Colonic mucosa (tissue), 4 donors: ENCODE measurements around the gene AMZ1. TPM values are rescaled to one million over a fixed set of nuclear protein-coding genes. Genes with fewer than 3 reads are reported as not detected.

Experiments used
- DNase-seq: peaks from one replicate; pipeline ENCODE4 v3.0.0-alpha.2; 2020
- H3K27ac ChIP-seq: fragments of 200-600 bp; one replicate; pipeline ENCODE4 v1.8.0; 2021
- H3K27me3 ChIP-seq: fragments of 200-600 bp; one replicate; pipeline ENCODE4 v1.8.0; 2021
- H3K36me3 ChIP-seq: fragments of 200-600 bp; one replicate; pipeline ENCODE4 v1.8.0; 2021
- H3K4me1 ChIP-seq: fragments of 200-600 bp; one replicate; pipeline ENCODE4 v1.8.0; 2021; ENCODE audit warnings: mild to moderate bottlenecking
- H3K4me3 ChIP-seq: fragments of 200-600 bp; one replicate; pipeline ENCODE4 v1.8.0; 2021
- H3K9ac ChIP-seq, 2 donors: one replicate each; pipeline ENCODE4 v1.7.0; 2013; ENCODE audit warnings: control low read depth in 2 of 2, low read depth in 2 of 2, low read length in 2 of 2
- H3K9me3 ChIP-seq: fragments of 200-600 bp; one replicate; pipeline ENCODE4 v1.8.0; 2021
- CTCF ChIP-seq: fragments of 200-600 bp; IDR thresholded peaks from one replicate; pipeline ENCODE4 v1.8.0; 2022; ENCODE audit warnings: antibody characterized with exemption, mild to moderate bottlenecking
- intact Hi-C: fragments of 100-400 bp; cut with DNase I; formaldehyde crosslinking; loops from one replicate; pipeline ENCODE4 v1.14.1; 2022
- total RNA-seq, 2 donors: library from RNA; stranded (reverse); fragmentation: NEBNext Ultra II Directional in 1 of 2; extraction: Animal tissue kit (Norgen Biotek cat#: 25700) in 1 of 2; gene quantifications; one replicate each; pipeline ENCODE4 v1.2.1, GENCODE V29; 2021
- donor health status: healthy.
- donor health status: DM: no; HTN: no; CAD: no.
- donor health status: DM: no; HTN: no; CAD: no.

AMZ1 gene
- total RNA-seq, 2 donors from 2014 or later: 0.08 TPM; not detected in 1

DNA sequence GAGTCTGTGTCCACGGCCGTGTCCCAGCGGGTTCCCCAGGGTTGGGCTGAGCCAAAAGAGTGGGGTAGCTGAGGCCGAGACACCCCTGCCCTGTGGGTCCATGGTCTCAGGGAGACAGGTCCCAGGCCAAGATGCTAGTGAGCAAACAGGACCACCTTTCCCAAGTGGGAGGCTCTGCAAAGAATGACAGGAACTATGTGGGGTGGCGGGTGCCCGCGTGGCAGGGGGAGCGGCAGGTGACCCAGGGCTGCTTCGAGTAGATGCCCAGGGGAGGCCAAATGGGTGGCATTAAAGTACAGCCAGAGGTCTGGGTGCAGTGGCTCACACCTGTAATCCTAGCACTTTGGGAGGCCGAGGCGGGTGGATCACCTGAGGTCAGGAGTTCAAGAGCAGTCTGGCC is 38.0 kb upstream of the AMZ1 start:
- H3K4me1 ChIP-seq: no peaks in the 10 kb centered on the region
- no peaks in the 10 kb centered on the region for H3K36me3 ChIP-seq
- no peak overlapping the region for H3K9ac ChIP-seq
- no peak overlapping the region for H3K27ac ChIP-seq
- intact Hi-C loops: no loop called here
- H3K9me3 ChIP-seq: no peaks in the 10 kb centered on the region
- DNase-seq: no peak
- no peak for TF ChIP-seq CTCF
- no peaks in the 10 kb centered on the region for H3K27me3 ChIP-seq
- no peak overlapping the region for H3K4me3 ChIP-seq

- DNase-seq: no peak
- no peaks in the 10 kb centered on the region for H3K9me3 ChIP-seq
Measured at GRCh38 chr7:2650451-2650850, 37.6 kb upstream of the AMZ1 start.

DNA sequence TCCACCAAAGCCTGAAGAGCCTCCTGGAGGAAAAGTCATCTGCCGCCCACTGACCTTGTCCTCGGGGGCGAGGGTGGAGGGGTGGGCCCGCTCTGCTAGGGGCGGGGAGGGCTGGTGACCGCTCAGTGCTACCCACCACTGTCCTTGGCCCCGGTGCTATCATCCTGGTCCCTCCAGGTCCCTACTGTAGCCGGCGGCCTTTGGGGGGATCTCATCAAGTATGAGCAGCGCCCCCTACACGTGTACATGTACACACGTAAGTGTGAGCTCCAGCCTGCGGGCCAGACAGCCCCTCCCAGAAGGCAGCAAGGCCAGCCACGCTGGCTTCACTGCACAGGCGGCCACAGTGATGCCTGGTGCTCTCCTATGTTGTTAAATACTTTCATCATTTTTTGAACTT is 36.7 kb upstream of the AMZ1 start:
- no peak for TF ChIP-seq CTCF
- H3K36me3 ChIP-seq: no peaks in the 10 kb centered on the region
- no peak overlapping the region for H3K27ac ChIP-seq
- H3K27me3 ChIP-seq: no peaks in the 10 kb centered on the region
- DNase-seq: no peak
- no peak overlapping the region for H3K4me3 ChIP-seq
- H3K9ac ChIP-seq: no peak overlapping the region
- intact Hi-C loops: no loop called here
- H3K9me3 ChIP-seq: no peaks in the 10 kb centered on the region
- no peaks in the 10 kb centered on the region for H3K4me1 ChIP-seq

More at GRCh38 chr7:2650451-2650850, 37.6 kb upstream of the AMZ1 start:
- Histone ChIP-seq H3K36me3 (no peaks in the 10 kb centered on the region), H3K27ac (no peak overlapping the region), H3K9ac (no peak overlapping the region), H3K4me1 (no peaks in the 10 kb centered on the region), H3K4me3 (no peak overlapping the region), H3K27me3 (no peaks in the 10 kb centered on the region)
- intact Hi-C loops: no loop called here
- no peak for TF ChIP-seq CTCF

DNA sequence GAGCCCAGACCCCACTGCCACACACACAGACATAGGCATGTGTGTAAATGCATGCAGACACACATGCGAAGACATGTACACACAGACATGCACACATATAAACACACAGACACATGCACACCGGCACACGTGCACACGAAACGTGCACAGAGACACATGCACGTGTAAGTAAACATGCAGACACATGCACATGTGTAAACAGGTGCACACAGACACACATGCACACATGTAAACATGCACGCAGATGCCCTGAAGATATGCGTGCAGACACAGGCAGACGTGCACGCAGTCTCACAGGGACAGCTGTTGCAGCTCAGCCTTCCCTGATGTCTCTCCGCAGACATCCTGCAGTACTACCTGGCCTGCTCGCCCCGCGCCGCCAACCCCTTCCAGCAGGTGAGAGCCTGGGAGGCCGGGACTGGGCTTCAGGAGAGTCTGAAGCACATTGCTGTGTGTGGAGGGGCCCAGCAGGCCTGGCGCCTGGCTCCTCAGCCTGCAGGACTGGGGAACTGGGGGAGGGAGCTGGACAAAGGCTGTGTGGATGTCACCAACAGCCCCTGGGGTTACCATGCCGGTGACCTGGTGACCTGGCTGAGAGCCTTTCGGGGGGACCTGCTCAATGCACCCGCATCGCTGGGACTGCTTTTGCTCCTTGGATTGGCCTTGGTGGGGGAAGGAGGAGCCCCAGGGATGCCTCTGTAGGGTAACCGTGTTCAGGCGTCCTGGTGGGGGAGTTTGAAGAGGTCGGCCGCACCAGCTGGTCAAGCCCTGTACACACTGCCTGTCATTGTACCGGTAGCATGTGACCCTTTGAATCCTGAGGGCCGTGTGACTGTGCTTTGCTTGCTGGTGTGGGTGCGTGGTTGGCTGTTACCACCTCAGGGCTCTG is 35.9 kb upstream of the AMZ1 start:
- Histone ChIP-seq H3K27me3 (no peaks in the 10 kb centered on the region), H3K36me3 (no peaks in the 10 kb centered on the region), H3K4me1 (no peaks in the 10 kb centered on the region), H3K9ac (no peak overlapping the region), H3K4me3 (no peak overlapping the region), H3K27ac (no peak overlapping the region), H3K9me3 (no peaks in the 10 kb centered on the region)
- TF ChIP-seq CTCF: no peak
- intact Hi-C loops: no loop called here
- no peak for DNase-seq

GRCh38 chr7:2652736-2653060 is 35.3 kb upstream of the AMZ1 start:
- H3K9me3 ChIP-seq: no peaks in the 10 kb centered on the region
- H3K36me3 ChIP-seq: no peaks in the 10 kb centered on the region
- H3K4me1 ChIP-seq: no peaks in the 10 kb centered on the region
- H3K4me3 ChIP-seq: no peak overlapping the region
- no peak overlapping the region for H3K27ac ChIP-seq
- no peak for TF ChIP-seq CTCF
- no peak overlapping the region for H3K9ac ChIP-seq
- no peaks in the 10 kb centered on the region for H3K27me3 ChIP-seq
- intact Hi-C loops: no loop called here
- DNase-seq: no peak
